GM12872 (cell line): ENCODE data around the gene HRCT1.

Experiments
- CTCF ChIP-seq: IDR thresholded peaks from 3 replicates; pipeline ENCODE4 v1.5.1; 2011; ENCODE audit warnings: low read depth, mild to moderate bottlenecking, low read length, moderate library complexity; ENCODE audit not compliant: insufficient read depth

HRCT1 gene

GRCh38 chr9:35899021-35899420, 7.0 kb upstream of the HRCT1 start:
- TF ChIP-seq CTCF, result no peak

DNA sequence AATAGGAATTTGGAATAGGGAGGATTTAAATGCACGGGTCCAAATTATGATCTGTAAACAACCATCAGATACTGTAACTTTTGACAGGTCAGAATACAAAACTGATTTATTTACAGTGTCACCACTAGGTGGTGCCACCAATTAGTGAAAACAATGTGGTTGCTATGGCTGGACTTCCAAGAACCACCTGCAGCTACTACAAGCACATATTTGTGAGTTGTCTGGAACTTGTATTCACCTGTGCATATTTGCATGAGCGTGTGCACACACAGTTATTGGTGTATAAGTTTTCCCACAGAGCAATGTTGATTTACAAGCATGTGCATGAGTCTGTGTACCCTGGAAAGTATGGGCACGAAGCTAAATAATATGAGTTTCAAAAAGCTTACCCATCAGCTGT, 3.0 kb upstream of the HRCT1 start:
- peak; percentile 67 for TF ChIP-seq CTCF

DNA sequence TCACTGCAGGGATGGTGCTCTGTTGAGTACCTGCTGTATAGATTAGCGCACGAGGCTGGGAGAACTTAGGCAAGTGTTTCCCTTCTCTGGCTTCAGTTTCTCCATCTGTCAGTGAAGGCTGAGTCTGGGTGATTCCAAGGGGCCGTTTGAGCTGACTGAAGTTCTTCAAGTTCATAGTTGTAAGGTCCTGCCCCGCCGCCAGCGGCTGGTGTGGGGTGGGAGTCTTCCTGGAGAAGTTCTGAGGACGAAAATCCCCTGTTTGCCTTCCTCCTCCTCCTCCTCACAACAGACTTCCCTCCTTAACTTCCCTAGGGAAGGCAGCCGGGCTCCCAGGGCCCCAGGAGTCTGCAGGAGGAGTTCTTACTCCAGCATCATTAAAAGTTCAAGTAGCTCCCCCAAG, 1.7 kb upstream of the HRCT1 start:
- TF ChIP-seq CTCF, result no peak

DNA sequence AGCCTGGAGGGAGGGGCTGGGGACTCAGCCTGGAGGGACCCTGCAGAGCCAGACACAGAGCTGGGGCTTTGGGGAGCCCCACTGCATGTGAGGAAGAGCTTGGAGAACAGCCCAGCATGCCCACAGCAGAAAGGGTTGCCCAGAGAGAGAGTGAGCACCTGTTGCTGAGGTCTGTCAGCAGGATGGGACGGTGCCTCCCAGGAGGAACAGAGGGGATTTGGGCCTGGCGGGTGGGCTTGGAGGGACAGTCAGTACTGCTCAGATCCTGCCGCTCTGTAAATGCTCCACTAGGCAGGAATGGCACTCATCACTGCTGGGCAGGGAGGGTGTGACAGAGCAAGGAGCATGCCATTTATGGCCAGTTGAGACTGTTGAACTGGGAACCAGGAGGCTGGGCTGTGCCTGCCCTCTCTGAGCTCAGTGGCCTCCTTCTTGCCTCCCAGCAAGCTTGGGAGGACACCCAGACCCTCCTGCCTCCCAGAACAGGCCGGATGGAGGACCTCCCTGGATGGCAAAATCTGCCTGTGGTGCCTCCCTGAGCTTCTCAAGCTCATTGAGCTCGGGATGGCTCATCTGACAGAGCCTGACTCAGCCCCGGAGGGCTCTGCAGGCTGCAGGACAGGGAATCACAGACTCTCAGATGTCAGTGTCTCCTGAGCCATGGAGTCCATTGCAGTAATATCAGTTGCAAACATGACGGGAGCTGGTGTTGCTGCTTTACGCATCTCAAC, 786 bp upstream of the HRCT1 start:
- no peak for TF ChIP-seq CTCF

DNA sequence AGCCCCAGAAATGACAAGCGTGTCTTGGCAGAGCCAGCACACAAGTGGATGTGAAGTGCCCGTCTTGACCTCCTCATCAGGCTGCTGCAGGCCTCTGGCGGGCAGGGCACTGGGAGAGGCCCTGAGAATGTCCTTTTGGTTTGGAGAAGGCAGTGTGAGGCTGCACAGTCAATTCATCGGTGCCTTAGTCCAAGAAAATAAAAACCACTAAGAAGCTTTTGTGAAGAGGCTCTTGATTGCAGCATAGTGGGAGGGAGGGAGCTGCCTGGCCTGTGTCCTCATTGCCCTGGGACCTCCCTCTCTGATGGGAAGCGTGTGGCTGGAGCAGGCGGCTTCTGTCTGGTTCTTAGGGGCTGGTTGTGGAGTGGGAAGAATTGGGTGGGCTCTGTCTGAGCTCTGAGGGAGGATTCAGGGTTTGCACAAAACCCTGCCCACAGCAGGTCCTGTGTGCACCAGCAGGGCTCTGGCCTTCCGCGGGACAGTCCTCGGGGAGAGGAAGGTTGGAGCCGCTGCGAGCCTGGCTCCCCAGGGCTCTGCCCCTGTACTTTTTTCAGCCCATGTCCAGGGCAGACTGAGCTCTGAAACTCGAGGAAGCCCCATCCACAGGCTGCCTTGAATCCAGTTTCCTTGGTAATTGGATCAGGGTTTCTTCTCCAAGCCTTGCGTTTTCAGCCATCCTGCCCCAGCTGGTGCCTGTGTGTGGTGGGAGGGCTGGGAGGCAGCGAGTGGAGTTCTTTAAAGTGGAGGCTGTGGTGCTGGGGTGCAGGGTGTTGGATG, 1.1 kb downstream of the HRCT1 start:
- TF ChIP-seq CTCF, result no peak

- no peak for TF ChIP-seq CTCF
Observed at GRCh38 chr9:35907711-35908503, 1.9 kb downstream of the HRCT1 start.

DNA sequence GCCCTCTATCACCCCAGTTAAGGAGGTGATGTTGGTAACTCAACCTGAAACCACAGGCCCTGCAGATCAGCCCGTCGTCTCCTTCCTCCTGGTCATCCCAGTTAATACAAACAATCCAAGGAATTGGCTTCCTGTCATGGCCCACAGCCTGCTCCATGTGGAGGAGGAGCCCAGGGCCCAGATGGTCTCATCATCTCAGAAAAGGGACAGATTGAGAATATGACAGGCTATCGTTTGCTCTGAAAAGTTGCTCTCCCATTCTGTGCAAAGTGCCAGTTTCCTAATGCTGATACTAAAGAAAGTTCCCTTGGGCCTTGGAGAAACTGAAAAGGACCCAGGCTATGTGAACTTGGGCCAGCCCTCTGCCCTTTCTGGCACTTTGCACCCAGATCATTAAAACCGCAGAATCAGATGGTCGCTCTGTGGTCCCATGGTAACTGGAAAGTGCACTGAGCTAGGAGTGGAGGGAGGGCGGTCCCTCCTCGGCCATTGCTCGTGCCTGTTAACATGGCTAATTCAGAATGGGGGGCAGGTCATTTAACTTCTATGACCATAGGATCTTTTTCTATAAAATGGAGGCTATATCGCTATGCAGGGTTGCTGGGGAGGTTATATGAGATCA, 2.6 kb downstream of the HRCT1 start:
- no peak for TF ChIP-seq CTCF
